Muscle layer of colon (tissue), 2 donors: Measurements from ENCODE around the gene MX1.

Experiments used
- H3K27ac ChIP-seq: one replicate; pipeline ENCODE4 v1.7.0; 2013; ENCODE audit warnings: low read depth, mild to moderate bottlenecking, low read length, moderate library complexity
- H3K27me3 ChIP-seq, 2 donors: one replicate each; pipeline ENCODE4 v1.7.0; 2013; ENCODE audit warnings: low read length in 2 of 2, mild to moderate bottlenecking in 2 of 2; ENCODE audit not compliant: insufficient read depth in 2 of 2, control insufficient read depth in 1 of 2
- H3K36me3 ChIP-seq: one replicate; pipeline ENCODE4 v1.7.0; 2013; ENCODE audit warnings: mild to moderate bottlenecking, low read length; ENCODE audit not compliant: insufficient read depth
- H3K4me1 ChIP-seq: one replicate; pipeline ENCODE4 v1.7.0; 2013; ENCODE audit warnings: mild to moderate bottlenecking, low read length; ENCODE audit not compliant: insufficient read depth
- H3K4me3 ChIP-seq, 2 donors: one replicate each; pipeline ENCODE4 v1.7.0; 2013; ENCODE audit warnings: low read length in 2 of 2, low read depth in 1 of 2, mild to moderate bottlenecking in 1 of 2, moderate library complexity in 1 of 2
- H3K9ac ChIP-seq: one replicate; pipeline ENCODE4 v1.7.0; 2013; ENCODE audit warnings: low read length
- H3K9me3 ChIP-seq: one replicate; pipeline ENCODE4 v1.7.0; 2013; ENCODE audit warnings: mild to moderate bottlenecking, low read length
- donor health status: abdominal sarcoma.
- donor health status: Adenocarcinoma of cecum.

Gene MX1

GRCh38 chr21:41449613-41450012 lies 23.6 kb downstream of the MX1 start:
- H3K27ac ChIP-seq, result no peak overlapping the region
- H3K4me1 ChIP-seq, result no peaks in the 10 kb centered on the region
- no peak overlapping the region for H3K4me3 ChIP-seq
- H3K27me3 ChIP-seq, result no peaks in the 10 kb centered on the region
- H3K9ac ChIP-seq, result no peak overlapping the region
- H3K36me3 ChIP-seq, result peaks cover 66% of the 10 kb centered on the region
- H3K9me3 ChIP-seq, result no peaks in the 10 kb centered on the region

- Histone ChIP-seq H3K27ac (no peak overlapping the region), H3K9ac (no peak overlapping the region), H3K9me3 (no peaks in the 10 kb centered on the region), H3K36me3 (peaks cover 45% of the 10 kb centered on the region), H3K27me3 (no peaks in the 10 kb centered on the region), H3K4me1 (no peaks in the 10 kb centered on the region), H3K4me3 (no peak overlapping the region)
Measured at GRCh38 chr21:41451753-41452676, 26.0 kb downstream of the MX1 start.

DNA sequence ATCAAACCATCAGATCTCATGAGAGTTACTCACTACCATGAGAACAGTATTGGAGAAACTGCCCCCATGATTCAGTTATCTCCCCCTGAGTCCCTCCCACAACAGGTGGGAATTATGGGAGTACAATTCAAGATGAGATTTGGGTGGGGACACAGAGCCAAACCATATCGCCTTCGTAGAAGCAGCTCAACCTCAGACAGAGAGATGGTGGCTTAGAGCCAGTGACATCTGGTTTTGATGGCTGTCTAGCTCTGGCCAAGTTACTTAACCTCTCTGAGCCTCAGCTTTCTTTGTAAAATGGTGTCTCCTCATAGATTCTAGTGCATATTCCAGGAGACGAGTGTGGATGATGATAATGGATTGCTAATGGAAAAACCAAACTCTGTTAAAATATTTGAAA lies 27.2 kb downstream of the MX1 start:
- Histone ChIP-seq H3K4me3 (no peak overlapping the region), H3K9me3 (no peaks in the 10 kb centered on the region), H3K36me3 (peaks cover 34% of the 10 kb centered on the region), H3K9ac (no peak overlapping the region), H3K27ac (no peak overlapping the region), H3K27me3 (no peaks in the 10 kb centered on the region), H3K4me1 (no peaks in the 10 kb centered on the region)

DNA sequence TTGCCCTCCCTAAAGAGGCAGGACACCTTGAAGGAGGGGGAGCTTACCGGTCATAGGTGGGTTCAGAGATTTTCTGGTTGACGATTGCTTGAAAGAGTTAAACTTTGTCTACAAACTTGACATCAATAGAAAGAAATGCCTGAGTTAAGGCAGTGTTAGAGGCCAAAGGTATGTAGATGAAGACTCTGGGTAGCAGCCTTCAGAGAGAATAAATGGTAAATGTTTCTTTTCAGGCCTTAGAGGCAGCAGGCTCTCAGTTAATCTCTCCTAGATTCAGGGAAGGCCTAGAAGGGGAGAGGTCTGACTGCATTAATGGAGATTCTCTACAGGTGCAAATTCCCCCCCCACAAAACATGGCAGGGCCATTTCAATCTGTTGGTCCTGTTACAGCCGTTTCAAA lies 27.7 kb downstream of the MX1 start:
- Histone ChIP-seq H3K9me3 (no peaks in the 10 kb centered on the region), H3K27me3 (no peaks in the 10 kb centered on the region), H3K36me3 (peaks cover 38% of the 10 kb centered on the region), H3K27ac (no peak overlapping the region), H3K4me3 (no peak overlapping the region), H3K9ac (no peak overlapping the region), H3K4me1 (no peaks in the 10 kb centered on the region)

DNA sequence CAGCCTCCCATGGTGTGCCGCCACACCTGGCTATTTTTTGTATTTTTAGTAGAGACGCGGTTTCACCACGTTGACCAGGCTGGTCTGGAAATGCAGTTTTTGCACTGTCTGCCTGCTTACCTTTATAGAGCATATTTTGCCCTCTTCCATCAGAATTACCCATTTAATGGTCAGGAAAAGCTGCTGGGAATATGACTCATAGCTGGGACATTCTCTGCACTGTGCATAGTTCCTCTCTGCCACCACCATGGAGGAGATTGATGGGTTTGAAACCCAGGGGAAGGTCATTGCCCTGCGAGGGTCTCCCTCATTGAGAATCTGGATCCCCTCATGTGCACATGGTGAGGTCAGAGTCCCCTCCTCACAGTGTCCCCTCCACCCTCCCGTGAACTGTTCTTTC lies 32.1 kb downstream of the MX1 start:
- H3K27ac ChIP-seq, result no peak overlapping the region
- no peak overlapping the region for H3K4me3 ChIP-seq
- H3K36me3 ChIP-seq, result peaks cover 23% of the 10 kb centered on the region
- no peaks in the 10 kb centered on the region for H3K4me1 ChIP-seq
- H3K9me3 ChIP-seq, result no peaks in the 10 kb centered on the region
- no peaks in the 10 kb centered on the region for H3K27me3 ChIP-seq
- H3K9ac ChIP-seq, result no peak overlapping the region

DNA sequence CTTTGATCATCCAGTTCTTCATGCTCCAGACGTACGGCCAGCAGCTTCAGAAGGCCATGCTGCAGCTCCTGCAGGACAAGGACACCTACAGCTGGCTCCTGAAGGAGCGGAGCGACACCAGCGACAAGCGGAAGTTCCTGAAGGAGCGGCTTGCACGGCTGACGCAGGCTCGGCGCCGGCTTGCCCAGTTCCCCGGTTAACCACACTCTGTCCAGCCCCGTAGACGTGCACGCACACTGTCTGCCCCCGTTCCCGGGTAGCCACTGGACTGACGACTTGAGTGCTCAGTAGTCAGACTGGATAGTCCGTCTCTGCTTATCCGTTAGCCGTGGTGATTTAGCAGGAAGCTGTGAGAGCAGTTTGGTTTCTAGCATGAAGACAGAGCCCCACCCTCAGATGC lies 32.5 kb downstream of the MX1 start:
- H3K4me1 ChIP-seq, result no peaks in the 10 kb centered on the region
- H3K27me3 ChIP-seq, result no peaks in the 10 kb centered on the region
- H3K4me3 ChIP-seq, result no peak overlapping the region
- H3K9ac ChIP-seq, result no peak overlapping the region
- peaks cover 18% of the 10 kb centered on the region for H3K36me3 ChIP-seq
- H3K27ac ChIP-seq, result no peak overlapping the region
- H3K9me3 ChIP-seq, result no peaks in the 10 kb centered on the region

DNA sequence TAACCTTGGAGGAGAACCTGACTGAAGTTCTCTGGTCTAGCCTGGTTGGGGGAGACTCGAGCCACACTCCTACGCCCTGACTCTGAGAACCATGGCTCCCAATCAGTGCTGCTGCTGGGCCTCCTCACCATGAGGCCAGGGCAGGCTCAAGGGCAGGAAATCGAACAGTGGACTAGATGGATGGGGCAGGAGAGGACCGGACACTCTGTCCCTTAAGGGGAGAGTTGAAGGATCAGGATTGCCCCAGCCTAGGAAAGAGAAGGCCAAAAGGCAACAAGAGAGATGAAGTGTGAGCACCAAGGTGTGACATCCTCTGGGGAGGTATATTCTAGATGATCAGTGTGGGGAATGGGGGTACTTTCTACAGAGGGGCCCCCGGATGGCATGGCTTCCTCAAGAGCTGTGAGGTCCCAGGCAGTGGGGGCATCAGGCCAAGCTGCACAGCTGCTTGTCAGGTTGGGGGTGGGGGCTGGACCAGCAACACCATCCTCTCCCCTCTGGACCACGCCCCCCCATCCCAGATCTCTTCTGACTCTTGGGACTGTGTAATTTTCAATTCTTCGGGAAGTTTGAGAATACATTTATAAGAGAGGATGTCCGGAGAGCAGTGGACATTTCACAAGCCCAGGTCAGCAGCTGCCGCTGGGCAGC lies 34.0 kb downstream of the MX1 start:
- no peaks in the 10 kb centered on the region for H3K27me3 ChIP-seq
- H3K27ac ChIP-seq, result no peak overlapping the region
- no peak overlapping the region for H3K4me3 ChIP-seq
- H3K36me3 ChIP-seq, result peaks cover 11% of the 10 kb centered on the region
- H3K9me3 ChIP-seq, result no peaks in the 10 kb centered on the region
- H3K4me1 ChIP-seq, result no peaks in the 10 kb centered on the region
- no peak overlapping the region for H3K9ac ChIP-seq

GRCh38 chr21:41460578-41461527 lies 34.8 kb downstream of the MX1 start:
- Histone ChIP-seq H3K9me3 (no peaks in the 10 kb centered on the region), H3K9ac (no peak overlapping the region), H3K4me1 (no peaks in the 10 kb centered on the region), H3K27me3 (no peaks in the 10 kb centered on the region), H3K27ac (no peak overlapping the region), H3K36me3 (peaks cover 11% of the 10 kb centered on the region), H3K4me3 (no peak overlapping the region)

- H3K27ac ChIP-seq, result no peak overlapping the region
- H3K36me3 ChIP-seq, result no peaks in the 10 kb centered on the region
- no peak overlapping the region for H3K9ac ChIP-seq
- H3K4me3 ChIP-seq, result no peak overlapping the region
- H3K9me3 ChIP-seq, result no peaks in the 10 kb centered on the region
- H3K4me1 ChIP-seq, result peaks cover 6% of the 10 kb centered on the region
- H3K27me3 ChIP-seq, result no peaks in the 10 kb centered on the region
Measured at GRCh38 chr21:41465176-41465781, 39.2 kb downstream of the MX1 start.

DNA sequence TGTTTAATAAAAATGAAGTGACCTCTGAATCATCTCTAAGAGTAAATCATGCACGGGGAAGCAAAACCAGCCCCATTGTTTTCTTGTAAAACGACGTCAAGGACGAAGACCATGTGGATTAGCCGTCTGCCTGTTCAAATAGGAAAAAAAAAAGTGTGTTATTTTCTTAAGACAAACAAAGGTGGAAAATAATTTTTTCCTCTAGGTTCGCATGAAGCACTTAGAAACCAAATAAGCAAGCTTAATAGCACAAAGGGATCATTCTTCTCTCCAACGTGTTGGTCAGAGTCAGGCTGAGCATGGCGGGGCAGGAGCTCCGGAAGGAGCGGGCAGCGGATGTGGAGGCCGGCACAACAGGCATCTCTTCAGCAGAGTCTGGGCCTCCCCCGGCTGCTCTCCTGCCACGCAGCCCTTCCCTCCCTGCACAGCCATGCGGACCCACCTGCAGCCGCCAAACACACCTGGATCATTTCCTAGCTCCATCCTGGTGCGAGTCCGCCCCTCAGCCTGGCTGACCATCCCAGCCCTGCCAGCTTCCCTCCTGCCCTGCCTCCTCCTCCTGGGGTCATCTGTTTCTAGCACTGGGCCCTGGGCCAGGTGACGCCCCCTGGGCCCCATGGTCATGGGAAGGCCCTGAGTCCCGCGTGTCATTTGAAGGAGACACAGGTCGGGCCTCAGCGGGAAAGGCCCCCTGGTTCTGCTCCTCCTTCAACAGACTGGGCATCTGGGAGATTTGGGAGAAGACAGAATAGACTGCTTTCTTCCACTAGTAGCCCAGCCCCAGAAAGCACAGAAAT lies 40.2 kb downstream of the MX1 start:
- Histone ChIP-seq H3K36me3 (no peaks in the 10 kb centered on the region), H3K4me1 (peaks cover 6% of the 10 kb centered on the region), H3K4me3 (no peak overlapping the region), H3K9me3 (no peaks in the 10 kb centered on the region), H3K27ac (no peak overlapping the region), H3K9ac (no peak overlapping the region), H3K27me3 (no peaks in the 10 kb centered on the region)
